ENCODE data around the gene TBC1D8. TPM values are rescaled to one million over a fixed set of nuclear protein-coding genes. Genes with fewer than 3 reads are reported as not detected.

The TBC1D8 gene
- total RNA-seq, 1 donor from 2014 or later = 6.1 TPM

DNA sequence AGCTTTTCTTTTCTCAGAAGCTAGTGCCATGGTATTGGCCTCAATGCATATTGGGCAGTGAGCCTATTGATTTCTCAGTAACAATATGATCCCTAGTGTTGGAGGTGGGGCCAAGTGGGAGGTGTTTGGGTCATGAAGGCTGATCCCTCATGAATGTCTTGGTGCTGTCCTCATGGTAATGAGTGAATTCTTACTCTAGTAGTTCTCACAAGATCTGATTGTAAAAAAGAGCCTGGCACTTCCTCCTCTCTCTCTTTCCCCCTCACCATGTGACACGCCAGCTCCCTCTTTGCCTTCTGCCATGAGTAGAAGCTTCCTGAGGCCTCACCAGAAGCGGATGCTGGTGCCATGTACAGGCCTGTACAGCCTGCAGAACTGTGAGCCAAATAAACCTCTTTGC lies 12.8 kb upstream of the TBC1D8 start:
- FAIRE-seq = no peak
- no peak for DNase-seq (ENCODE audit: low spot score in 2 of 2)

DNA sequence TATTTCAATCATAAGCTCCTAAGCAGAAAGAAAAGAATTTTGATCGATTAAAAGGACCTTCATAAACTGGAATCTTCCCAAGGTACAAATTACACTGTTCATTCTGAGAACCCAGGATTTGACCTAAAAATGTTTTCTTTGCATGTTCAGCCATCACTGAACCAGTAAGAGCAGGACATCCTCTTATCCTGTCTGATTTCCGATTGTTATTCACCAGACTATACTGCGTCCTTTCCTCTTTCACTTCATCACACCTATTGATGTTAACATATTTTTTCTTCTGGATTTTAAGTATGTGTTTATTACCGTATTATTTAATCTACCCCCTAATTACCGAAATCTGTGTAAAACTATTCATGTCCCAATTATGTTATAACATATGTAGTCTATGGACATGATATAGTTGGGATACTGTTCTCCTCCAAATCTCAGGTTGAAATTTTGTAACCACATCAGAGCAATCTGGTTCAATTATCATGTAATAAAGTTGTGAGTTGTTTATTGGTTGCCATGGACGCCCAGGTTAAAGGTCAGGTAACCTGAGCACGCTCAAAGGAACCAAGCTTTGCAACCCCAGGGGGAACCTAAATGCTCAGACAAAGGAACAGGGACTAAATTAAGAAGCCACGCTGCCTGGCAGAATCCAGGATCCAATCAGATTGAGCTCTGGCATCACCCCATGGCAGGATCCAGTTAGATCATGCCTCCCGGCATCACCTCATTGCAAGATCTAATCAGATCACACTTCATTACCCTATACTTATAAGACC lies 11.6 kb upstream of the TBC1D8 start:
- FAIRE-seq (no peak), DNase-seq (ENCODE audit: low spot score in 2 of 2) (no peak)

DNA sequence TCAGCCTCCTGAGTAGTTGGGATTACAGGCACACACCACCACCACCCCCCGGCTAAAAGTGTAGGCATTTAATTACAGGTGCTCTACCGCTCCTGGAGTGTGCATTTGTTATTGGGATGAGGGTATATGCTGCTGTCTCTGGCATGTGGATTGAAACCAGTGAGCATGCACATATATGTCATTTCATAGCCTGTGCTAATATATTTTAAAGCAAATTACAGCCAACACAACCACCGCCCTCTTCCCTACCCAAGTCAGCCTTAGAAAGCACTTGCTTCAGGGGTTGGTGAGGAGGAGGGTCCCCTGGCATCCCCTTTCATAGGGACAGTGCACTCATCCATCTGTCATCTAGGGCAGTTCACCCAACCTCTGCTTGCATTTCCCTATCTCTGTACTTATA lies 10.5 kb upstream of the TBC1D8 start:
- FAIRE-seq = no peak

DNA sequence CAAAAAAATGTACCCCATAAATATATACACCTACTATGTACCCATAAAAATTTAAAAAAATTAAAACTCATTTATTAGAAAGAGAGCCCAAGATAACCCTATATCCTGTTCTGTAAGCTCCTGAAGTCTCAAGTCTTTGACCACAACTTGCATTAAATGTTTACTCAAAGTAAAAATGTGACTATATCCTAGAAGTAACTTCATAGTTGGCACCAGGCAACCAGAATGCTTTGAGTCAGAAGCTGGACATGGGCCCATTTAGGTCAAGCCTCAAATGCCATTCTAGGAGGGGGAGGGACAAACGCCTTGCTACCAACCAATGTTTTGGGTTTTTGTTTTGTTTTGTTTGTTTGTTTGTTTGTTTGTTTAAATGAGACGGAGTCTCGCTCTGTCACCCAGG lies 9.3 kb upstream of the TBC1D8 start:
- no peak for FAIRE-seq
- DNase-seq (ENCODE audit: low spot score in 2 of 2) = no peak

More for the DNA sequence above, 10.5 kb upstream of the TBC1D8 start:
- no peak for DNase-seq (ENCODE audit: low spot score in 2 of 2)

DNA sequence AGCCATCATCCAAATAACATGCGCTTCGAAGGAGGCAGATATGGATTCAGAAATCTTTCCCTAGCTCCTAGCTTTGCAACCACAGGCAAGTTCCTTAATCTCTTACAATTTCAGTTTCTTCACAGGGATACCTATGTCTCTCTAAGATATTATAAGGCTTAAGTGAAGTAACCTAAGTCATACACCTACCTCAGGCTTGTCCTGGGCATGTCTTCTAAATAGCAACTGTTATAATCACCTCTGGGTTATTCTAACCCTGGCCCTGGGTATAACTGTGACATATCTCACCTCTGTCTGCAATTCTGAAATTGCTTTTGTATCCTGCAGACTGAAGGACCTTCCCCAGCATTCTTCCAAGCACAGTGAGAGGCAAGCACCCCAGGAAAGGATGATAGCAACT lies 8.3 kb upstream of the TBC1D8 start:
- no peak for FAIRE-seq

DNA sequence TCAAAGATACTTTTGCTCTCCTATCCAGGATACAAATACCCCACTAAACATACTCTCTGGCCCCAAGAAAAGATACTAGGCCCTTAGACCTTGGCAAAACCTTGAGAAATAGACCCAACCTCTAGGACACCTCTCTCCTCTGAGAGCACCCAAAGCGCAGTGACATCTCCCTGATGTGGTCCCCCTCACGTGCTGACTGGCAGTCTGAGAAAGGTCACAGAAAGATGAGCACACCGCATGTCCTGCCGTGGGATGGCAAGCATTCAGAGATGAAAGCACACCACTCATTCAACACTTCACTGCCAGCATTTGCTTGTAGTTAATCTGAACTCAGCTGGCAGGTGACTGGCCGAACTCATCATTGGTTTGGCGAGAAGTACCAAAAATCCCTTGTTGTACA lies 6.1 kb upstream of the TBC1D8 start:
- no peak for FAIRE-seq
- DNase-seq (ENCODE audit: low spot score in 2 of 2) = no peak

More for the DNA sequence above, 8.3 kb upstream of the TBC1D8 start:
- DNase-seq (ENCODE audit: low spot score in 2 of 2) = no peak

DNA sequence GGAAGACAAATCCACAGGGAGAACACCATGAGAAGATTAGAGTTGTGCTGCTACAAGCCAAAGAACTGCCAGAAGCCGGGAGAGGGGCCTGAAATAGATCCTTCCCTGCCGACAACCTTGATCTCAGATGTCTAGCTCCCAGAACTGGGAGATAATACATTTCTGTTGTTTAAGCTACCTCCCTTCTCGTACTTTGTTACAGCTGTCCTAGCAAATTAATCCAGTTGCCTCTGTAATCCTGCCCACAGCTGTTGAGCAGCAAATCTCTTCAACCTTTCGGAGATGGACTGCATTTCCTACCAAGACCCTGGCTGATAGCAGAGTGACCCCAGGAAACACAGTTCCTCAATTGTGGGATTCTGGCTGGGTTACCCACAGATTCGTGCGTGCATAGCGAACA lies 2.6 kb upstream of the TBC1D8 start:
- FAIRE-seq (no peak), DNase-seq (ENCODE audit: low spot score in 2 of 2) (no peak)

DNA sequence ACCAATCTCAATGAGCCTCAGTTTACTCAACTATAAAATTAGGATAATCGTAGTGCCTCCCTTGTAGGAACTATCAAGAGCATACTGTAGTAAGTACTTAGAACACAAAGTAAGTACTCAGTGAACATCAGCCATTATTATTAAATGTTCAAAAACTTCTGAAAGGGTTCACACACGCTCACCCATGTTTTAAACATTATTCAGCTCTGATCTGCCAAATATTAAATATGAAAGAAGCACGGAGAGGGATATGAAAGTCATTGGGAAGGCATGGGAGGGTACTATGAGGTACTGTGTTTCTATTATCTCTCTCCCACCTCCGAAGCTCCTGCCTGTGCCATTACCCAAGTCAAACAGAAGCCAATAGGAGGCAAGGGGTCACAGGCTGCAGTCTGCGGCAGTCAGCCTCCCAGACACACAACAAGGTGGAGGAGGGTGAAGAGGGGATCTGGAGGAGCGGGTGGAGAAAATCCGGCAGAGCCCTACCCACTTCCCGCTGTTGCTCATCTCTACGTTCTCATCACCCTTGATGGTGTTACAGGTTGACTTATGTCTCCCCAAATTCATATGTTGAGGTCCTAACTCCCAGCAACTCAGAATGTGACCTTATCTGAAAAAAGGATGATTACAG lies 2.0 kb upstream of the TBC1D8 start:
- DNase-seq (ENCODE audit: low spot score in 2 of 2) (no peak), FAIRE-seq (no peak)

DNA sequence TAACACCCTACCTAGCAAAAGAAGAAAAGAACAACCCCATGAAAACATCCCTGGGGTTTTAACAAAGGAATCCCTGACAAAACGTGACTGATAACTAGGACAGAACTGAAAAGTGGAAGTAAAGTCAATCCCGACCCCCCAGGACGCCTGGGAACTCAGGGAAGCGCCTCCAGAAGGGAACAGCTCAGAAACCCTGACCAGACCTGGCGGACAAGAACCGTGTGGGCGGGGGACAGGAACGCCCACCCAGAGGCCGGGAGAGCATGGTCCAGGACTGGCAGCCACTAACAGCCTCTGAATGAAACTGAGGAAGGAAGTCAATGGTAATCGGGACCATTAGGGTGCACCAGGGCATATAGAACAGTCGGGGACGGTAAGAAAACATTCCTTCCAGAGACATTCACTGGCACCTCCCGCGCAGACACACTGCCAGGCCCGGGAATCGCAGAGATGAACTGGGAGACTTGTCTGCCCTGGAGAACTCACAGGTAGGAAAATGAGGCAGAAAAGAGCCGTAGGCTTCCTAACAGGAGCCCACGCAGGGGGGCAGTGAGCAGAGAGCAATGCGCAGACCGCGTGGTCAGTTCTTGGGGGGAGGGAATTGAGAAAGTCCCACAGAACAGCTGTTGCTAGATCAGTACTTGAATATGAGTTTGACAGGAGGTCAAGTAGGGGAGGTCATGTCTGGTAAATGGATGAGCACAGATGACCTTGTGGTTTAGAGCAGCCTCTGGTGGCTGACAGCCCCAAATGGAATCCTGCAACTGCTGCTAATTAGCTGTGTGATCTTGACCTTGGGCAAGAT lies 1.3 kb upstream of the TBC1D8 start:
- no peak for FAIRE-seq

DNA sequence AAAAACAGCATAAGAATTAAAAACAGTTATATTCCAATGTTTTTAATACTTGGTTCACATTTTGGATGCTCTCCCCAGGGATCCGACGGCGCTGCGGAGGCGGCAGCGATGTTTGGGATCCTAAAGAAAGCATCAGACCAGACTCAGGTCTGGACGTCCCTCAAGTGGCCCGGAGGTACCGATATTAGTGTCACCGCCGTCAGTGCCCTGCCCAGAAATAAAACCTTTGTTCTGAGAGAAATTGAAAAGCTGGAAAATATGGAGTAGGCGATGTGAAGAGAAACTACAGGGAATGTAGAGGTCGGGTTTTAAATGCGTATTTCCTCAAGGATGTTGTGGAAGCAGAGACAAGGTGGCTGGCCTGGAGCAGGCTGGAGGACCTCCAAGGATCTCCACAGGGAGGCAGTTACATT lies 683 bp upstream of the TBC1D8 start:
- peak in 1 of 2 donors; percentile 19 for DNase-seq (ENCODE audit: low spot score in 2 of 2)

More for the DNA sequence above, 1.3 kb upstream of the TBC1D8 start:
- peak; percentile 66 for DNase-seq (ENCODE audit: low spot score in 2 of 2)

DNA sequence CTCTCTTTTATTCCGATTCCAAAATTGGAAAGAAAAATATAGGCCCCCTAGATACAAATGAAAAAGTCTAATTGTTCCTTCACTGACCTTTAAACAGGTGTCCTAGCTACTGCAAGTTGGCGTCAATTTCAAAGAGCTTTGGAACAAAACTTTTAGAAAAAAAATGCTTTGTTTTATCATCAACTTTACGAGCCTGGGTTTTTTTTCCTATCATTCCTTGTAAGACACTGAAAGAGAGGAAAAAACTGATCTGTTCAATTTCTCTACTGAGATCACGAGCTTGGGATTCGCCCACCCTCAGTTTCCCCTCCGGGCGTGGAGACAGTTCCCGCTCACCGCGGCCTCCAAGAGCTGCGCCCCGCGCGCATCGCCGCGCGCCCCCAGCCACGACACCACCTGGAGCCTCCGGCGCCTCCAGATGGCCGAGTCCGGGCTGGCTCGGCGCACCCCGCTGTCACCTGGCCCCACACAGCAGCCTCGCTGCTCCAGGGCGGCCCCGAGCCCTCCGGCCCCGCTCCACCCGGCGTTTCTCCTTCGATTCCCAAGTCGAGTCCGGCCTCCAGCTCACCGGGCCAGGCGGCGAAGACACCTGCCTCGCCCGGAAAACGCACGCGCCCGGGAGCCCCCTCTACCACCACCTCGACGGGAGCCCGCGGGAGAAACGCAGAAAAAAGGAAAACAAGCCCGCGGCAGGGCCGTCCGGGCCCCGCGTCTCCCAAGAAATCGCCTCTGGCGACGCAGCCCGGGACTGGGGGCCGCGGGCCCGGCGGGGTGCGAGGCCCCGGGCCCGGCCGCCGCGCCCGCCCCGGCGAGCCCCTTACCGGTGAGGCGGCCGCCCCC lies 656 bp downstream of the TBC1D8 start:
- no peak for FAIRE-seq
- peak; percentile 36 to 38 for DNase-seq (ENCODE audit: low spot score in 2 of 2)

More for the DNA sequence above, 683 bp upstream of the TBC1D8 start:
- no peak for FAIRE-seq

DNA sequence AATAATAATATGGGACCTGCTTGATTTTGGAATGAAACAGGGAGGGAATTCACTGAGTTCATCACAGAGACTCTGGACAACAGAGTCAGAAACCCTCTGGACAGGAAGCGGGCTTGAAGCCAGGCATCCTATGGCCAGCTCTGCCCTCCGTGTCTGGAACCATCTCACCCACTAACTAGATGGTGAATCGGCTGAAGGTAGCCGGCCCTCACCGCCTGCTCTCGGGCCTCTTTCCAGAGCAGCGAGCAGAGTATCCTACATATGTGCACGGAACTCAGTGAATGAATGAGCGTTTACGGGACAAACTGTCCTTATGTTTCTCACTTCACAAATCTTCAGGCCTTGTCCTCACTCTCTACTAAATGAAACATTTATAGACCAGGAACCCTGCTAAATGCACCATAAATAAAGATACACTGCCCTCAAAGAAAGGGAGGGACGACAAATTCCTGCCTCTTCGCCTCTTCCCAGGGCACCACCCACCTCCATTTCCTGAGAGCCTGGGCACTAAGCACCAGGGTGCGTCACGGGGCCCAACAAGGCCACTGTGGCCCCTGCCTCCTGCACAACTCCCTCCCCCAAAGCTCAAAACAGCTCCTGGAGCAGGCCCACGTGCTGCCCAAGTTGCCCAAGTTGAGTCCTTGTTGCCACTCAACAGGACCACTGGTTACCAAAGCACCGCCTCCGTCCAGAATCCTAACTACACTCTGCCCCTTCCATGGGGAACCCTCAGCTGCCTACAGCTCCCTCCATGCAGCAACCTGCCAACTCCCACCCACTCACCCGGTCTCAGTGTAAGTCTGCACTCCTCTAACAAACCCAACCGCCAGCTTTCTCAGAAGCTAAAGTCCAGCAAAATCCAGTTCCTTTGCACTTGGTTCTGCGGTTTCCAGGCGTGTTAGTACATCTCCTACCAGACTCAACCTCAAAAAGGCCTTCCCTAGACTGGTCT lies 1.7 kb downstream of the TBC1D8 start:
- FAIRE-seq (no peak), DNase-seq (ENCODE audit: low spot score in 2 of 2) (no peak)

DNA sequence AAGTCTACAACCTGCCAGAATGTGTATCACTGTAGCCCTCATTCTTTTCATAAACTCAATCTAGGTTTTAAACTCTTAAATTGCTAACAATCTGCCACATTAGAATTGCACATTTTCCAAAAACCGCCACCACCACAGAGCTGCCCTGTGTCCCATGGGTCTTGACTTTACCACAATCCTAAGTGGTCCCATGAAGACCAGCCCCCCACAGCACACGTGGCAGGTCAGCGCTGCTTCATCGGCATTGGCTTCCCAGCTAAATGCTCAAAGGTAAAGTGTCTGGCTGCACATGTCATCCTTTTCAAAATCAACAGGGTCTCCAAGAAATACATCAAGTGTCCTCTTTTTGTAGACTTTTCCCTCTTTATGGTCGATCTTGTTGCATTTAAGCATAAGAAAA lies 2.4 kb downstream of the TBC1D8 start:
- no peak for DNase-seq (ENCODE audit: low spot score in 2 of 2)
- no peak for FAIRE-seq

DNA sequence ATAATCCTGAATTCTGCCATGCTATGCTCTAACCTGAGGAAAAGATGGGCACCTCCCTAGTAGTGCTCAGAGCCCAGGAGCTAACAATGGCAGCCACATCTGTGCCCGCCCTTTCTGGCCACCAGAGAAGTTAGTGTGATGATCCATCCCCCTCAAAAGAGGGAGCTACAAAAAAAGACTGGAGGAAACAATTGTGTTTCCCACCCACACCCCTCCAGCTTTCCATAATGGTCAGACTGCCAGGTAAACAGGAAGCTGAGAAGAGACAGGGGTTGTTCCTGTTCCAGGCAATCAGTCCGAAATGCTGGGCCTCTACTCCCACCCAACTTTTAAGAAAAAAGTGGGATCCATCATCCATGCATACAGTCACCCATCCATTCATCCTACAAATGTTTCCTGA lies 3.2 kb downstream of the TBC1D8 start:
- FAIRE-seq (no peak), DNase-seq (ENCODE audit: low spot score in 2 of 2) (no peak)

DNA sequence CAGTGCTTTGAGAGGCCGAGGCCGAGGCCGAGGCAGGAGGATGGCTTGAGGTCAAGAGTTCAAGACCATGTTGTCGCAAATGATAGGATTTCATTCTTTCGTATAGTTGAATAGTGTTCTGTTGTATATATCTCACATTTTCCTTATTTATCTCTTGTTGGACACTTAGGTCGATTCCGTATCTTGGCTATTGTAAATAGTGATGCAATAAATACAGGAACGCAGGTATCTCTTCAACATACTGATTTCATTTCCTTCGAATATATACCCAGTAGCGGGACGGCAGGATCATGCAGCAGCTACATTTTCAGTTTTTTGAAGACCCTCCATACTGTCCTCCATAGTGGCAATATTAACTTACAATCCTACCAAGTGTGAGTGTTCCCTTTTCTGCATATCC lies 4.1 kb downstream of the TBC1D8 start:
- FAIRE-seq (no peak), DNase-seq (ENCODE audit: low spot score in 2 of 2) (no peak)

DNA sequence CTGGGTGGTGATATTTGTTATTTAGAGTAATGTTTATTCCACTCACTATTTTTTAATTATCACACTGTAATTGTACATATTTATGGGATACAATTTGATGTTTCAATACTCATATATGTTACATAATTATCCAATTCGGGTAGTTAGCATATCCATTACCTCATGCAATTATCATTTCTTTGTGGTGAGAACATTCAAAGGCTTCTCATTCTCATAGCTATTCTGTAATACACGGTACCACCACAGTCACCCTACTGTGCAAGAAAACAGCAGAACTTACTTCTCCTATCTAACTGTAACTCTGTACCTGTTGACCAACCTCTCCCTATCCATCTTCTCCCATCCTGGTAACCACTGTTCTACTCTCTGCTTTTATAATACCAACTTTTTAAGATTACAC lies 4.6 kb downstream of the TBC1D8 start:
- FAIRE-seq = no peak
- no peak for DNase-seq (ENCODE audit: low spot score in 2 of 2)

DNA sequence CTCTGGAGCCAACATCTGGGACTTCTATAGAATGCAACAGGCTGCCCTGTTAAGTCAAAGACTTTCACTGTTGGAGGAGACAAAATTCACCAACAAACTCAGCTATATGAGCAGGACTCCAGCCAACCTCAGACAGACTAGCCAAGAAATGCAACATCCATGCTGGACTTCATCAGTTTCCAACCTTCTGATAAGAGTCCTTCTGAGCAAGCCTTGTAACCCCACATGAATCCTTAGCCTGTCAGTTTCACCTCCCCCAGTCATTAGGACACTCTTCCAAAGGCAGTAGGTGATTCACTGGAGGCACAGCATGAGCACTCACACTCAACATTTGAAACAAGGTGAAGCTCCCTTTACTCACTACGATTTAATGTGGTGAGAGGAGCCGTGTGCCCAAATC lies 5.8 kb downstream of the TBC1D8 start:
- DNase-seq (ENCODE audit: low spot score in 2 of 2) = no peak
- no peak for FAIRE-seq

DNA sequence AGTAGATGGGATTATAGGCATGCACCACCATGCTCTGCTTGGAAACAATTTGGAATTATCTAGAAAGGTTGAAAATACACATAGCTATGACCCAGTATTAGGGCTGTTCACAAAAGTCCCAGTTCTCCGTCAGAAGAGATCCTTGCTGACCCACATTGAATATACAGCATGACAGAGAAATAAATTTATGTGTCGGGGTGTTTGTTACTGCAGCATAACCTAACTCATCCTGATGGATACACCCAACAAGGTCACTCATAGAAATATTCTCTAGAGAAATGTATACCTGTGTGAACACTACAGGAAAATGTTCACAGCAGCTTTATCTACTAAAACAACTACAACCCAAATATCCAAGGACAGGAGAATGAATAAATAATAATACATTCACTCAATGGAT lies 9.0 kb downstream of the TBC1D8 start:
- DNase-seq (ENCODE audit: low spot score in 2 of 2) (no peak), FAIRE-seq (no peak)

DNA sequence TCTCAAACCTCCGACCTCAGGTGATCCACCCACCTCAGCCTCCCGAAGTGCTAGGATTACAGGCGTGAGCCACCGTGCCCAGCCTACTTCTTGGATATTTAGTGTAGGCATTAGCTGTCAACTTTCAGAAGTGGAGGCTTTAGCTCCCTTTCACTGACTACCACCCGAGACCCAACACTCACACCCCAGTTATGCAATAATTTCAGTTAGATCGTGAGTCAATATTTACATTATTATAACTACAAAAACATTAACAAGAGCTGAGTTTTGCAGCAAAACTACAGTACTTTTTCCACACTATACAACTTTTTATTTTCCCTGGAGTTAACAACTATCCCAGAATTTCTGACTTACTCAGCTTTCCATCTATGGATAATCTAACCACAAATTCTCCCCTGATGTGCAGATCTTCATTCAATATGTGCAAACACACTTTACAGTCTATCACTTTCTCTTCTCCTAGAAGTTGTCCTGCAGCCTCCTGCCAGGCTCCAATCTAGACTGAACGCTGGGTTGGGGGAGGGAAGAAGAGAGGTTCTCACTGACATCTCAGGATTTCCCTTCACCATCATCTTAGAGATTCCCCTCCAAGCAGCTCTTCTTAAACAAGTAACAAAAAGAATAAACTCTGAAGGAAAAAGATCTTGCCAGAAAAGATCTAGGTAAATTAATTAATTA lies 10.1 kb downstream of the TBC1D8 start:
- DNase-seq (ENCODE audit: low spot score in 2 of 2) = no peak
- FAIRE-seq = no peak
